ENCODE data around the gene ZNF438.

The ZNF438 gene

GRCh38 chr10:30993155-30993554 lies 38.5 kb downstream of the ZNF438 start:
- no peak for DNase-seq (ENCODE audit: low read depth)
- H3K4me3 ChIP-seq (ENCODE audit: low read length), result no peak overlapping the region
- no peak for TF ChIP-seq CTCF (conservative IDR thresholded peaks at IDR 0.05; ENCODE audit: low read depth, low read length)

- TF ChIP-seq CTCF (conservative IDR thresholded peaks at IDR 0.05; ENCODE audit: low read depth, low read length), result no peak
- DNase-seq (ENCODE audit: low read depth), result no peak
- H3K4me3 ChIP-seq (ENCODE audit: low read length), result no peak overlapping the region
These were observed 39.0 kb downstream of the ZNF438 start for GRCh38 chr10:30992681-30993080.

- H3K4me3 ChIP-seq (ENCODE audit: low read length), result no peak overlapping the region
- TF ChIP-seq CTCF (conservative IDR thresholded peaks at IDR 0.05; ENCODE audit: low read depth, low read length), result no peak
- no peak for DNase-seq (ENCODE audit: low read depth)
These were observed 40.0 kb downstream of the ZNF438 start for GRCh38 chr10:30991647-30992011.

- DNase-seq (ENCODE audit: low read depth), result no peak
- TF ChIP-seq CTCF (conservative IDR thresholded peaks at IDR 0.05; ENCODE audit: low read depth, low read length), result no peak
These were observed 40.6 kb downstream of the ZNF438 start for GRCh38 chr10:30990971-30991646.

GRCh38 chr10:30990351-30990750 lies 41.3 kb downstream of the ZNF438 start:
- DNase-seq (ENCODE audit: low read depth), result peak; percentile 67
- no peak for TF ChIP-seq CTCF (conservative IDR thresholded peaks at IDR 0.05; ENCODE audit: low read depth, low read length)

More at GRCh38 chr10:30990971-30991646, 40.6 kb downstream of the ZNF438 start:
- H3K4me3 ChIP-seq (ENCODE audit: low read length), result no peak overlapping the region

GRCh38 chr10:30988831-30989435 lies 42.7 kb downstream of the ZNF438 start:
- TF ChIP-seq CTCF (conservative IDR thresholded peaks at IDR 0.05; ENCODE audit: low read depth, low read length), result no peak
- H3K4me3 ChIP-seq (ENCODE audit: low read length), result no peak overlapping the region

More at GRCh38 chr10:30990351-30990750, 41.3 kb downstream of the ZNF438 start:
- no peak overlapping the region for H3K4me3 ChIP-seq (ENCODE audit: low read length)

GRCh38 chr10:30987463-30987862 lies 44.2 kb downstream of the ZNF438 start:
- H3K4me3 ChIP-seq (ENCODE audit: low read length), result no peak overlapping the region

More at GRCh38 chr10:30988831-30989435, 42.7 kb downstream of the ZNF438 start:
- DNase-seq (ENCODE audit: low read depth), result no peak

More at GRCh38 chr10:30987463-30987862, 44.2 kb downstream of the ZNF438 start:
- no peak for DNase-seq (ENCODE audit: low read depth)
- no peak for TF ChIP-seq CTCF (conservative IDR thresholded peaks at IDR 0.05; ENCODE audit: low read depth, low read length)
